Adrenal gland (tissue), 5 donors: ENCODE data around the gene NAT8L.

Experiments
- POLR2A ChIP-seq, 2 donors: fragments of 450-650 bp; IDR thresholded peaks; one replicate each; pipeline ENCODE4 v1.6.1; 2017; ENCODE audit warnings: antibody characterized with exemption in 2 of 2, mild to moderate bottlenecking in 2 of 2, moderate library complexity in 1 of 2
- TF ChIP-seq, protein P1 (sequence below), 6 experiments: fragments of 450-650 bp in 4 of 6; fragments of 200-600 bp in 2 of 6; sonication (generic) in 1 of 6; IDR thresholded peaks; 1 replicate in 5 of 6; 2 replicates in 1 of 6; pipeline versions ENCODE4 v1.5.1 to v1.8.0; 2016 to 2021; ENCODE audit warnings: antibody characterized with exemption in 6 of 6, mild to moderate bottlenecking in 2 of 6, moderate library complexity in 1 of 6
- donor health status: DM: no; HTN: no; CAD: no.

DNA sequence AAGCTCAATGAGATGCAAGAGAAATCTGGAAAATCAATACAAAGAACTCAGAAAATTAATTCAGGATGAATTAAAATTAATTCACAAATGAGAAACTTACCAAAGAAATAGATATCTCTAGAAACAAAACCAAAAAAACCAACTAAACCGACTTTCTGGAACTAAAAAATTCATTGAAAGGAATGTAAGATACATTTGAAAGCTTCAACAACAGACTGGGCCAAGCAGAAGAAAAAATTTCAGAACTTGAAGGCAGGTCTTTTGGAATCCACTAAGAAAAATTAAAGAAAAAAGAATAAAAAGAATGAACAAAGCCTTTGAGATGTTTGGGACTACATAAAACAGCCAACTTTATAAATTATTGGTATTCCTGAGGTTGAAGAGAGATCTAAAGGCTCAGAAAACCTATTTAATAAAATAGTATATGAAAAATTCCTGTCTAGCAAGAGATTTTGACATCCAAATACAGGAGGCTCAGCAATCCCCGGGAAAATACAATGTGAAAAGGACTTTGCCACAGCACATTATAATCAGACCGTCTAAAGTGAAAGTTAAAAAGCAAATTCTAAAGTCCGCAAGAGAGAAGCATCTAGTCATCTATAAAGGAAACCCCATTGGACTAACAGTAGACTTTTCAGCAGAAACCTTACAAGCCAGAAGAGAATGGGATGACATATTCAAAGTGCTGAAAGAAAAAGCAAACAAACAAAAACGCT, 44.2 kb downstream of the NAT8L start:
- TF ChIP-seq, protein P1, sequence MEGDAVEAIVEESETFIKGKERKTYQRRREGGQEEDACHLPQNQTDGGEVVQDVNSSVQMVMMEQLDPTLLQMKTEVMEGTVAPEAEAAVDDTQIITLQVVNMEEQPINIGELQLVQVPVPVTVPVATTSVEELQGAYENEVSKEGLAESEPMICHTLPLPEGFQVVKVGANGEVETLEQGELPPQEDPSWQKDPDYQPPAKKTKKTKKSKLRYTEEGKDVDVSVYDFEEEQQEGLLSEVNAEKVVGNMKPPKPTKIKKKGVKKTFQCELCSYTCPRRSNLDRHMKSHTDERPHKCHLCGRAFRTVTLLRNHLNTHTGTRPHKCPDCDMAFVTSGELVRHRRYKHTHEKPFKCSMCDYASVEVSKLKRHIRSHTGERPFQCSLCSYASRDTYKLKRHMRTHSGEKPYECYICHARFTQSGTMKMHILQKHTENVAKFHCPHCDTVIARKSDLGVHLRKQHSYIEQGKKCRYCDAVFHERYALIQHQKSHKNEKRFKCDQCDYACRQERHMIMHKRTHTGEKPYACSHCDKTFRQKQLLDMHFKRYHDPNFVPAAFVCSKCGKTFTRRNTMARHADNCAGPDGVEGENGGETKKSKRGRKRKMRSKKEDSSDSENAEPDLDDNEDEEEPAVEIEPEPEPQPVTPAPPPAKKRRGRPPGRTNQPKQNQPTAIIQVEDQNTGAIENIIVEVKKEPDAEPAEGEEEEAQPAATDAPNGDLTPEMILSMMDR (IDR thresholded peaks at IDR 0.05): no peak
- no peak for TF ChIP-seq POLR2A (IDR thresholded peaks at IDR 0.05)
